ENCODE measurements around the gene STX3.

GRCh38 chr11:59706518-59707285, 48.5 kb upstream of the STX3 start:
- no peak for TF ChIP-seq CTCF (IDR thresholded peaks at IDR 0.05 in 2 of 3, conservative IDR thresholded peaks at IDR 0.05 in 1 of 3; ENCODE audit: borderline replicate concordance in 1 of 3, insufficient read depth in 1 of 3, low read depth in 2 of 3, low read length in 2 of 3)
- TF ChIP-seq EZH2phosphoT487 (IDR thresholded peaks at IDR 0.05; ENCODE audit: borderline replicate concordance), result no peak
